Ascending aorta (tissue), 2 donors: ENCODE results near the gene BCL2L12. TPM values are rescaled to one million over a fixed set of nuclear protein-coding genes. Genes with fewer than 3 reads are reported as not detected.

Experiments used
- DNase-seq, 2 donors: peaks; one replicate each; pipeline ENCODE4 v3.0.0-alpha.2; 2019; ENCODE audit warnings: low spot score in 2 of 2
- H3K27ac ChIP-seq, 2 donors: fragments of 200-600 bp; sonication (generic); one replicate each; pipeline ENCODE4 v1.5.1; 2016 to 2017; ENCODE audit warnings: mild to moderate bottlenecking in 1 of 2
- H3K27me3 ChIP-seq: fragments of 200-600 bp; sonication (generic); one replicate; pipeline ENCODE4 v1.5.1; 2017
- H3K36me3 ChIP-seq, 2 donors: fragments of 200-600 bp; sonication (generic); one replicate each; pipeline ENCODE4 v1.5.1; 2016
- H3K4me1 ChIP-seq, 2 donors: fragments of 200-600 bp; sonication (generic); one replicate each; pipeline ENCODE4 v1.5.1; 2016 to 2017; ENCODE audit warnings: mild to moderate bottlenecking in 1 of 2
- H3K4me3 ChIP-seq, 2 donors: fragments of 200-600 bp; sonication (generic); one replicate each; pipeline ENCODE4 v1.5.1; 2016 to 2017; ENCODE audit warnings: mild to moderate bottlenecking in 1 of 2
- H3K9me3 ChIP-seq, 2 donors: fragments of 200-600 bp; sonication (generic); one replicate each; pipeline ENCODE4 v1.5.1; 2016
- intact Hi-C: fragments of 100-400 bp; cut with DNase I; formaldehyde crosslinking; loops from one replicate; pipeline ENCODE4 v1.15.1; 2023
- total RNA-seq: library from RNA; depleted of rRNA; stranded (reverse); fragments of >200 nt; gene quantifications from one replicate; pipeline ENCODE4 v1.1.0, GENCODE V29; 2016
- TF ChIP-seq, protein P1 (sequence below), 3 experiments: fragments of 200-600 bp in 2 of 3; fragments of 450-650 bp in 1 of 3; sonication (generic) in 2 of 3; IDR thresholded peaks; one replicate each; pipeline ENCODE4 v1.5.1; 2016 to 2019; ENCODE audit warnings: antibody characterized with exemption in 3 of 3, mild to moderate bottlenecking in 1 of 3, moderate library complexity in 1 of 3

Gene BCL2L12
- total RNA-seq, 1 donor from 2014 or later: 0.64 TPM

DNA sequence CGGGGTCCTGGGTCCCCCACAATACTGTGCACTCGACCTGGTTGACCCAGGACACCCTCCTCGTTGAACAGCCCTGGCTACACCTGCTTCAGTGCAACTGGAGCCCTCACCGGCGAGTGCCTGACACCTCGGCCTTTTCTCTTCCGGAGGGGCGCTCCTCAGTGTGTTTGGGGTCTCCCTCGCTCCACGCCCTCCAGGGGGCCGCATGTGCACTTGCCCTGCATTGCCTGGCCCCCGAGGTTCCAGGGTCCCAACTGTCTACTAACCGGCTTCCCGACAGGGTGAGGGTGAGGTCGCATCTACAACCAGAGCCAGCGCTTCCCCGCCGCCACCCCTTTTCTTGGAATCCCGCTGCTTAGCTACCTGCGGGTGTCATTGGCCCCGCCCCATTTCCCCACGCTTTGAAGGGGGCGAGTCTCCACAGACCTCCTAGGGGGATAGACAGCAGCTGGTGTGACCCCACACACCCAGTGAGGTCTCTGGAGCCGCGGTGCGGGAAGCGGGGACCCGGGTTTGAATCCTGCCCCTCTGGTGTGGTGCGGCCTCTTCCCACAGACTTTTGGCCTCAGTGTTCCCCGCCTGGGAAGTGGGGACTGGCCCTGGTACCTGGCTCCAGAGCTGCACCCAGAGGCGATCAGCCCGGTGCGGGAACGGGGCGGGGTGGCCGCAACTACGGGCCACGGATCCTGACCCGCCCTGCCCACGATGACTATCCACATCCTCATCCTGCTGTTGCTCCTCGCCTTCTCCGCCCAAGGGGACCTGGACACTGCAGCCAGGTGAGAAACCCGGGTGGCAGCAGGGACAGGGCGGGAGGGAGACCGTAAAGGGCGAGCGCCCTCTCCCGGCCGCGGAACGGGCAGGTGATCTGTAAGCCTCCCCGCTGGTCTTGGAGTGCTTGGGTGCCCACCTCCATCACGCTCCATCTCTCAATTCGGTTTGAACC is 23.7 kb downstream of the BCL2L12 start, which contains the start of gene ADM5:
TSS of gene ADM5 (plus strand) at position 462 of the 946 bp plus-strand sequence. CDS start at position 706, 244 bp downstream.
- Histone ChIP-seq H3K27ac (no peak within 1 kb of the TSS), H3K9me3 (no peaks in the 10 kb centered on the region), H3K36me3 (peaks cover 21 to 37% of the 10 kb centered on the region in 2 donors), H3K4me1 (peaks cover 0 to 17% of the 10 kb centered on the region in 2 donors), H3K4me3 (peak within 1 kb of the TSS; percentile 46 to 65), H3K27me3 (no peaks in the 10 kb centered on the region)
- intact Hi-C loops: no loop called here
- TF ChIP-seq, protein P1, sequence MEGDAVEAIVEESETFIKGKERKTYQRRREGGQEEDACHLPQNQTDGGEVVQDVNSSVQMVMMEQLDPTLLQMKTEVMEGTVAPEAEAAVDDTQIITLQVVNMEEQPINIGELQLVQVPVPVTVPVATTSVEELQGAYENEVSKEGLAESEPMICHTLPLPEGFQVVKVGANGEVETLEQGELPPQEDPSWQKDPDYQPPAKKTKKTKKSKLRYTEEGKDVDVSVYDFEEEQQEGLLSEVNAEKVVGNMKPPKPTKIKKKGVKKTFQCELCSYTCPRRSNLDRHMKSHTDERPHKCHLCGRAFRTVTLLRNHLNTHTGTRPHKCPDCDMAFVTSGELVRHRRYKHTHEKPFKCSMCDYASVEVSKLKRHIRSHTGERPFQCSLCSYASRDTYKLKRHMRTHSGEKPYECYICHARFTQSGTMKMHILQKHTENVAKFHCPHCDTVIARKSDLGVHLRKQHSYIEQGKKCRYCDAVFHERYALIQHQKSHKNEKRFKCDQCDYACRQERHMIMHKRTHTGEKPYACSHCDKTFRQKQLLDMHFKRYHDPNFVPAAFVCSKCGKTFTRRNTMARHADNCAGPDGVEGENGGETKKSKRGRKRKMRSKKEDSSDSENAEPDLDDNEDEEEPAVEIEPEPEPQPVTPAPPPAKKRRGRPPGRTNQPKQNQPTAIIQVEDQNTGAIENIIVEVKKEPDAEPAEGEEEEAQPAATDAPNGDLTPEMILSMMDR (IDR thresholded peaks at IDR 0.05): peak; percentile 33 to 53 (median 34)
- DNase-seq: no peak

DNA sequence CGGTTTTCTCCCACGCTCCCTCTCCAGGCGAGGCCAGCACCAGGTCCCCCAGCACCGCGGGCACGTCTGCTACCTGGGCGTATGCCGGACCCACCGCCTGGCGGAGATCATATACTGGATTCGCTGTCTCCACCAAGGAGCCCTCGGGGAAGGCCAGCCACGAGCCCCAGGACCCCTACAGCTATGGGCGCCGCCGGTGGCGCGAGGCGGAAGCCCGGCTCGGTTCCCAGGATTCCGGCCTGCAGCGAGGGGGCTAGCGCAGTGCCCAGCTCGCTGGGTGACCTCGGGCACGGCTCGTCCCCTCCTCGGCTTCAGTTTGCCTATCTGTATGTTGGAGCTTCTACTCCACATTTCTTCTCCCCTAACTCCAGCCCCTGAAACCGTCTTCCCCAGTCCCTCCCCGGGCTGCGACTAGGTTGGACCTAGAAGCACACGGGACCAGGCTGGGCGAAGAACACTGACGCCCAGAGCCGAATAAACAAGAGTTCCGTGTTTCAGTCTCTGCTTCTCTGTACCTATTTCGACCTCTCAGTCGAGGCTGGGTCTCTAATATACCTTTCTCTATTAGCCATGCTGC is 24.4 kb downstream of the BCL2L12 start:
- H3K36me3 ChIP-seq: peaks cover 14 to 29% of the 10 kb centered on the region in 2 donors
- intact Hi-C loops: no loop called here
- H3K4me1 ChIP-seq: peaks cover 0 to 17% of the 10 kb centered on the region in 2 donors
- no peak for DNase-seq
- H3K9me3 ChIP-seq: no peaks in the 10 kb centered on the region
- peak overlapping the region; percentile 46 to 65 for H3K4me3 ChIP-seq
- H3K27me3 ChIP-seq: no peaks in the 10 kb centered on the region
- TF ChIP-seq, protein P1 (IDR thresholded peaks at IDR 0.05): peak in 1 of 3 experiments; percentile 6
- H3K27ac ChIP-seq: no peak overlapping the region

DNA sequence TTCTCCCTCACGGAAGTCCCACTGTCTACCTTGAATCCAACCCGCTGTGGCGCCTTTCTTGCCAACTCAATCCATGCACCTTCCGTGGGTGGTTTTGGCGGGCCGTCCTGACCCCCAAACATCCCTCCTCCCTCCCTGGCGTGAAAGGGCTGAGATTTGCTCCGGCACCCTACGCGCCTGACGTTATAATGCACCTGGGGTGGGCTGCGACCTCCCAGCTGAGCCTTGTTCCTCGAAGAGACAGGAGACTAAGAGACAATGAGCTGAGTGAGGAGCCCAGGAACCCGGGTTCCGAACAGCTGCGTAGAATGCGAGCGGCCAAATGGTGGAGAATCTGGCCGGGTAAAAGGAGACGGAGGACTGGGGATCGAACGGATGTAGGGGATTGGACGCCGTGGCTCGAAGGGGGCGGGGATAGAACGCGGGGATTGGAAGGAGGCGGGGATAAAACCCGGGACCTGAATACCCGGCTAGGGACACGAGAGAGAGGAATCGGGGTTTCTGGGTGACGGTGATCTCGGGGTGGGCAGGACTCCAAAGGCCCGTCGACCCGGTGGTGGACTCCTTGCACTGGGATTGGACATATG is 25.0 kb downstream of the BCL2L12 start, which contains the start of gene CPT1C:
TSS of gene CPT1C (plus strand) at position 461 of the 587 bp plus-strand sequence. CDS start 1,137 bp downstream, outside the sequence.
- peaks cover 0 to 17% of the 10 kb centered on the region in 2 donors for H3K4me1 ChIP-seq
- H3K4me3 ChIP-seq: peak within 1 kb of the TSS; percentile 46 to 65
- H3K27me3 ChIP-seq: no peaks in the 10 kb centered on the region
- TF ChIP-seq, protein P1 (IDR thresholded peaks at IDR 0.05): no peak
- no peaks in the 10 kb centered on the region for H3K9me3 ChIP-seq
- peak within 1 kb of the TSS in 1 of 2 donors; percentile 13 for H3K27ac ChIP-seq
- intact Hi-C loops: no loop called here
- H3K36me3 ChIP-seq: peaks cover 8 to 23% of the 10 kb centered on the region in 2 donors
- peak in 1 of 2 donors; percentile 82 for DNase-seq

DNA sequence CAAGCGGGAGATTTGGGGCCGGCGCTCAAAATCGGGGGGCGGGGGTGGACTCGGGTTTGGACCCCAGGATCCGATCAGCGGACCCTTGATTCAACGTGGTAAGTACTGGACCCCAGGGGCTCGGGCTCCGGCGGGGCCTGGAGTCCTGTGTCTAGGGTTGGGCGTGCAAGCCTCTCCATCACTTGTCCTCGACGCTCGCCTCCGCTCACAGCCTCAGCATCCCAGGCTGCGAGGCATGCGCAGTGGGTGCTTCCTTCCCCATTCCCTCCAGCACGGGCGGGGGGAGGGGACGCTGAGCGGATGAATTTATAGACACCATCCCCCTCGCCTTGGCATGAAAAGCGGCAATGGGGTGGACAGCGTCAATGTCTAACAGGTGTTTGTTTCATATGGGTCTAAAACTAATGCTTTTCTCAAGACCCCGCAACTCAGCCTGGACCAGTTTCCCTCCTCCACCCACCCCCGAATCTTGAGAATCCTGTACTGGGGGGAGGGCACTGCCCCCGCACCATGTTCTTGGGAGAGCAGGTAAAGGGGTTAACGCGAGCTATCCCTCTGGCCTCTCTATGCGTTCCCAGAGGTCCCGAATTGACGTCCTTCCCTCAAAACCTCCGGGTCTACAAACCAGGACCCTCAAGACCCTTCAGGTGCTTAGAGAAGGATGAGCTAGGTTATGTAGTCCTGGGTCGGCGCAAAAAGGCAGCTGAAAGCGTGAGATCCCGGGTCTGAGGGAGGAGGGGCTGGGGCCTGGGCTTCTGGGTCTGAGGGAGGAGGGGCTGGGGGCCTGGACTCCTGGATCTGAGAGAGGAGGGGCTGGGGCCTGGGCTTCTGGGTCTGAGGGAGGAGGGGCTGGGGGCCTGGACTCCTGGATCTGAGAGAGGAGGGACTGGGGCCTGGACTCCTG is 25.8 kb downstream of the BCL2L12 start:
- no peak overlapping the region for H3K27ac ChIP-seq
- no peak for DNase-seq

More for the DNA sequence above, 25.8 kb downstream of the BCL2L12 start:
- TF ChIP-seq, protein P1 (IDR thresholded peaks at IDR 0.05): no peak
- Histone ChIP-seq H3K4me3 (peak overlapping the region; percentile 46 to 65), H3K36me3 (peaks cover under 1 to 16% of the 10 kb centered on the region in 2 donors), H3K9me3 (no peaks in the 10 kb centered on the region), H3K4me1 (peaks cover 0 to 17% of the 10 kb centered on the region in 2 donors), H3K27me3 (no peaks in the 10 kb centered on the region)
- intact Hi-C loops: no loop called here
